GM23338 (cell line): ENCODE measurements around the gene F8.

ENCODE experiments used
- CTCF ChIP-seq, 2 experiments: fragments of 200-600 bp in 1 of 2; sonication (generic) in 1 of 2; conservative IDR thresholded peaks; 2 replicates each; pipeline versions ENCODE4 v1.5.1 to v1.6.1; 2016 to 2017; ENCODE audit warnings: antibody characterized with exemption in 2 of 2, low read depth in 2 of 2, mild to moderate bottlenecking in 2 of 2, moderate library complexity in 1 of 2
- EZH2 ChIP-seq: fragments of 200-600 bp; sonication (generic); IDR thresholded peaks from one replicate; pipeline ENCODE4 v1.8.0; 2017; ENCODE audit warnings: antibody characterized with exemption, mild to moderate bottlenecking, low read depth; ENCODE audit not compliant: unreplicated experiment

GRCh38 chrX:154815274-154815818, 207.2 kb downstream of the F8 start:
- TF ChIP-seq CTCF (conservative IDR thresholded peaks at IDR 0.05; ENCODE audit: low read depth in 2 of 2), result no peak
- no peak for TF ChIP-seq EZH2
